HepG2 (cell line): ENCODE results near the gene PODN. TPM values are rescaled to one million over a fixed set of nuclear protein-coding genes. Genes with fewer than 3 reads are reported as not detected.
A peak's percentile ranks its signal among the peaks of the same experiment; 100 is the strongest.

Source experiments
- CEBPG ChIP-seq: IDR thresholded peaks from 2 replicates; pipeline ENCODE4 v1.6.1; 2016
- ELF1 ChIP-seq: sonication (generic); formaldehyde crosslinking; IDR thresholded peaks from 2 replicates; pipeline ENCODE4 v1.4.0; 2020; ENCODE audit warnings: missing genetic modification reagents
- HMG20A ChIP-seq: IDR thresholded peaks from 2 replicates; pipeline ENCODE4 v1.6.1; 2016; ENCODE audit warnings: borderline replicate concordance
- HNF4A ChIP-seq: sonication (generic); formaldehyde crosslinking; IDR thresholded peaks from 2 replicates; pipeline ENCODE4 v1.4.0; 2020; ENCODE audit warnings: missing genetic modification reagents
- MTA1 ChIP-seq: sonication (generic); formaldehyde crosslinking; IDR thresholded peaks from 2 replicates; pipeline ENCODE4 v1.4.0; 2020; ENCODE audit warnings: missing genetic modification reagents, mild to moderate bottlenecking, borderline replicate concordance
- MXD4 ChIP-seq: IDR thresholded peaks from 2 replicates; pipeline ENCODE4 v1.6.1; 2016; ENCODE audit warnings: mild to moderate bottlenecking, missing biosample characterization, missing genetic modification reagents
- PCBP1 ChIP-seq: fragments of 200-400 bp; formaldehyde crosslinking; IDR thresholded peaks from 2 replicates; pipeline ENCODE4 v1.6.1; 2017; ENCODE audit warnings: mild to moderate bottlenecking, low read depth, low read length, borderline replicate concordance
- PITX1 ChIP-seq: sonication (generic); formaldehyde crosslinking; IDR thresholded peaks from 2 replicates; pipeline ENCODE4 v1.5.1; 2020; ENCODE audit warnings: mild to moderate bottlenecking, missing genetic modification reagents
- RARA ChIP-seq: IDR thresholded peaks from 2 replicates; pipeline ENCODE4 v1.6.1; 2016; ENCODE audit warnings: missing genetic modification reagents, missing compliant biosample characterization
- RFXAP ChIP-seq: sonication (generic); formaldehyde crosslinking; IDR thresholded peaks from 2 replicates; pipeline ENCODE4 v1.4.0; 2020; ENCODE audit warnings: missing genetic modification reagents, borderline replicate concordance
- SKI ChIP-seq: fragments of 450-650 bp; IDR thresholded peaks from one replicate; pipeline ENCODE4 v1.6.1; 2018; ENCODE audit warnings: mild to moderate bottlenecking; ENCODE audit not compliant: partially characterized antibody
- SMARCC2 ChIP-seq: fragments of 450-650 bp; IDR thresholded peaks from 2 replicates; pipeline ENCODE4 v1.6.1; 2017; ENCODE audit warnings: antibody characterized with exemption, mild to moderate bottlenecking
- SP2 ChIP-seq: sonication (generic); formaldehyde crosslinking; IDR thresholded peaks from 2 replicates; pipeline ENCODE4 v1.5.1; 2020; ENCODE audit warnings: mild to moderate bottlenecking, missing genetic modification reagents
- TBX2 ChIP-seq: sonication (generic); formaldehyde crosslinking; IDR thresholded peaks from 2 replicates; pipeline ENCODE4 v1.5.0; 2020; ENCODE audit warnings: missing genetic modification reagents, mild to moderate bottlenecking, borderline replicate concordance
- THAP11 ChIP-seq: IDR thresholded peaks from 2 replicates; pipeline ENCODE4 v1.6.1; 2016; ENCODE audit warnings: missing biosample characterization, missing genetic modification reagents
- ZNF430 ChIP-seq: sonication (generic); formaldehyde crosslinking; IDR thresholded peaks from 2 replicates; pipeline ENCODE4 v1.9.0; 2021; ENCODE audit warnings: mild to moderate bottlenecking, missing genetic modification reagents
- ZNF709 ChIP-seq: sonication (generic); formaldehyde crosslinking; IDR thresholded peaks from 2 replicates; pipeline ENCODE4 v1.5.0; 2020; ENCODE audit warnings: mild to moderate bottlenecking, missing genetic modification reagents
- polyA plus RNA-seq, 8 experiments: library from polyadenylated mRNA; depleted of rRNA in 3 of 8; stranded (reverse) in 7 of 8; unstranded in 1 of 8; fragments of >200 nt; fragmentation: Illumina TruSeq in 4 of 8; extraction: Trizol in 4 of 8; gene quantifications; 2 replicates each; pipeline versions ENCODE4 v1.2.1 to v1.2.3, GENCODE V29; 2011 to 2016; ENCODE audit warnings: low read depth in 4 of 8, missing spikeins in 1 of 8, mixed read lengths in 1 of 8; ENCODE audit not compliant: insufficient read depth in 1 of 8
- total RNA-seq, 5 experiments: library from RNA; depleted of rRNA; stranded (reverse); fragments of >200 nt; fragmentation: Illumina TruSeq; extraction: Trizol; gene quantifications; 2 replicates each; pipeline ENCODE4 v1.2.3, GENCODE V29; 2016; ENCODE audit warnings: low read depth in 1 of 5
- TF ChIP-seq, protein P1 (sequence below): sonication (generic); formaldehyde crosslinking; IDR thresholded peaks from 2 replicates; pipeline ENCODE4 v1.4.0; 2020; ENCODE audit warnings: low read depth, missing genetic modification reagents
- TF ChIP-seq, protein P2 (sequence below), 2 experiments: fragments of 450-650 bp in 1 of 2; sonication (generic) in 1 of 2; formaldehyde crosslinking in 1 of 2; IDR thresholded peaks; 2 replicates each; pipeline versions ENCODE4 v1.6.1 to v1.8.0; 2016 to 2022; ENCODE audit warnings: antibody characterized with exemption in 1 of 2, mild to moderate bottlenecking in 1 of 2, missing genetic modification reagents in 1 of 2

PODN gene
- total and polyA plus RNA-seq, 2 of the 13 experiments (the other 11 are each of a cell fraction or from before 2014, with no cell fraction given): 0.13 TPM; not detected in 1

DNA sequence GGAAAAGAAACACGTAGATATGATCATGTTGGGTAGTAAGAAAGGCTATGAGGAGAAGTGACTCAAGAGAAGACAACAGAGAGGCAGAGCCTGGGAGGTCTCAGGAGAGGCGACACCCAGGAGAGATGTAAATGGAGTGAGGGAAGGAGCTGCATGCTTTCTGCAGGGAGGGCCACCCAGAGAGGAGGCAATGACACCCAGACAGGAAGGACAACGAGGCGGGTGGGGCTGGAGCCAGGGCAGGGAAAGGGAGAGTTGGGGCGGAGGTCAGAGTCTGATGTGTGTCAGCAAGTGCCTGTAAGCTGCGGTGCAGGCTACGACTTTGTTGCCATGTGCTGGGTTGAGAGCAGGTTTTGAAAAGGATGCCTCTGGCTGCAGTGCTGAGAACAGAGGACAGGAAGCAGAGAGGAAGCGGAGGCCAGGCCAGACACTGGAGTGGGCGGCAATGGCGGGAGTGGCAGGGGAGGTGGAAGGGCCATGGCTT, 49.1 kb downstream of the PODN start (continued):
- TF ChIP-seq MTA1 (CRISPR knock-in tag) (peak; percentile 71), CEBPG (CRISPR knock-in tag) (0 out of 2 replicates have a peak, but pooled peaks have one; percentile 6), SKI (peak; percentile 38), THAP11 (CRISPR knock-in tag) (no peak), SP2 (CRISPR knock-in tag) (no peak), RARA (peak; percentile 91), RFXAP (CRISPR knock-in tag) (peak; percentile 8; the same call in 1 of the 2 replicates), PITX1 (peak; percentile 21; the same call in 1 of the 2 replicates), ELF1 (CRISPR knock-in tag) (no peak), ZNF430 (CRISPR knock-in tag) (peak; percentile 40; the same call in 1 of the 2 replicates), SMARCC2 (no peak), MXD4 (CRISPR knock-in tag) (peak; percentile 72; the same call in 1 of the 2 replicates), HMG20A (CRISPR knock-in tag) (peak; percentile 58), PCBP1 (no peak), HNF4A (CRISPR knock-in tag) (peak; percentile 29; the same call in 1 of the 2 replicates), TBX2 (CRISPR knock-in tag) (no peak), ZNF709 (CRISPR knock-in tag) (no peak)
- TF ChIP-seq, protein P1, sequence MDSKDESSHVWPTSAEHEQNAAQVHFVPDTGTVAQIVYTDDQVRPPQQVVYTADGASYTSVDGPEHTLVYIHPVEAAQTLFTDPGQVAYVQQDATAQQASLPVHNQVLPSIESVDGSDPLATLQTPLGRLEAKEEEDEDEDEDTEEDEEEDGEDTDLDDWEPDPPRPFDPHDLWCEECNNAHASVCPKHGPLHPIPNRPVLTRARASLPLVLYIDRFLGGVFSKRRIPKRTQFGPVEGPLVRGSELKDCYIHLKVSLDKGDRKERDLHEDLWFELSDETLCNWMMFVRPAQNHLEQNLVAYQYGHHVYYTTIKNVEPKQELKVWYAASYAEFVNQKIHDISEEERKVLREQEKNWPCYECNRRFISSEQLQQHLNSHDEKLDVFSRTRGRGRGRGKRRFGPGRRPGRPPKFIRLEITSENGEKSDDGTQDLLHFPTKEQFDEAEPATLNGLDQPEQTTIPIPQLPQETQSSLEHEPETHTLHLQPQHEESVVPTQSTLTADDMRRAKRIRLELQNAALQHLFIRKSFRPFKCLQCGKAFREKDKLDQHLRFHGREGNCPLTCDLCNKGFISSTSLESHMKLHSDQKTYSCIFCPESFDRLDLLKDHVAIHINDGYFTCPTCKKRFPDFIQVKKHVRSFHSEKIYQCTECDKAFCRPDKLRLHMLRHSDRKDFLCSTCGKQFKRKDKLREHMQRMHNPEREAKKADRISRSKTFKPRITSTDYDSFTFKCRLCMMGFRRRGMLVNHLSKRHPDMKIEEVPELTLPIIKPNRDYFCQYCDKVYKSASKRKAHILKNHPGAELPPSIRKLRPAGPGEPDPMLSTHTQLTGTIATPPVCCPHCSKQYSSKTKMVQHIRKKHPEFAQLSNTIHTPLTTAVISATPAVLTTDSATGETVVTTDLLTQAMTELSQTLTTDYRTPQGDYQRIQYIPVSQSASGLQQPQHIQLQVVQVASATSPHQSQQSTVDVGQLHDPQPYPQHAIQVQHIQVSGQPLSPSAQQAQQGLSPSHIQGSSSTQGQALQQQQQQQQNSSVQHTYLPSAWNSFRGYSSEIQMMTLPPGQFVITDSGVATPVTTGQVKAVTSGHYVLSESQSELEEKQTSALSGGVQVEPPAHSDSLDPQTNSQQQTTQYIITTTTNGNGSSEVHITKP (CRISPR knock-in tag): 0 out of 2 replicates have a peak, but pooled peaks have one; percentile 38
- TF ChIP-seq, protein P2, sequence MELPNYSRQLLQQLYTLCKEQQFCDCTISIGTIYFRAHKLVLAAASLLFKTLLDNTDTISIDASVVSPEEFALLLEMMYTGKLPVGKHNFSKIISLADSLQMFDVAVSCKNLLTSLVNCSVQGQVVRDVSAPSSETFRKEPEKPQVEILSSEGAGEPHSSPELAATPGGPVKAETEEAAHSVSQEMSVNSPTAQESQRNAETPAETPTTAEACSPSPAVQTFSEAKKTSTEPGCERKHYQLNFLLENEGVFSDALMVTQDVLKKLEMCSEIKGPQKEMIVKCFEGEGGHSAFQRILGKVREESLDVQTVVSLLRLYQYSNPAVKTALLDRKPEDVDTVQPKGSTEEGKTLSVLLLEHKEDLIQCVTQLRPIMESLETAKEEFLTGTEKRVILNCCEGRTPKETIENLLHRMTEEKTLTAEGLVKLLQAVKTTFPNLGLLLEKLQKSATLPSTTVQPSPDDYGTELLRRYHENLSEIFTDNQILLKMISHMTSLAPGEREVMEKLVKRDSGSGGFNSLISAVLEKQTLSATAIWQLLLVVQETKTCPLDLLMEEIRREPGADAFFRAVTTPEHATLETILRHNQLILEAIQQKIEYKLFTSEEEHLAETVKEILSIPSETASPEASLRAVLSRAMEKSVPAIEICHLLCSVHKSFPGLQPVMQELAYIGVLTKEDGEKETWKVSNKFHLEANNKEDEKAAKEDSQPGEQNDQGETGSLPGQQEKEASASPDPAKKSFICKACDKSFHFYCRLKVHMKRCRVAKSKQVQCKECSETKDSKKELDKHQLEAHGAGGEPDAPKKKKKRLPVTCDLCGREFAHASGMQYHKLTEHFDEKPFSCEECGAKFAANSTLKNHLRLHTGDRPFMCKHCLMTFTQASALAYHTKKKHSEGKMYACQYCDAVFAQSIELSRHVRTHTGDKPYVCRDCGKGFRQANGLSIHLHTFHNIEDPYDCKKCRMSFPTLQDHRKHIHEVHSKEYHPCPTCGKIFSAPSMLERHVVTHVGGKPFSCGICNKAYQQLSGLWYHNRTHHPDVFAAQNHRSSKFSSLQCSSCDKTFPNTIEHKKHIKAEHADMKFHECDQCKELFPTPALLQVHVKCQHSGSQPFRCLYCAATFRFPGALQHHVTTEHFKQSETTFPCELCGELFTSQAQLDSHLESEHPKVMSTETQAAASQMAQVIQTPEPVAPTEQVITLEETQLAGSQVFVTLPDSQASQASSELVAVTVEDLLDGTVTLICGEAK (IDR thresholded peaks at IDR 0.05): no peak
- TF ChIP-seq, protein P2 (CRISPR knock-in tag; IDR thresholded peaks at IDR 0.05): peak; percentile 70; the same call in 1 of the 2 replicates
